GM21737 (cell line): Measurements from ENCODE around the gene PPP2R2D.
"Not testable (repeated sequence)": the region's sequence is repeated elsewhere in the genome, so short reads cannot be mapped to it uniquely, and the experiment has no call there.

Experiments
- ATAC-seq: cut with Tn5 transposase; IDR thresholded peaks from one replicate; pipeline ENCODE4 v1.9.1; 2021; ENCODE audit warnings: mild to moderate bottlenecking, moderate library complexity; ENCODE audit not compliant: unreplicated experiment

PPP2R2D gene

GRCh38 chr10:131973160-131973951 lies 72.5 kb downstream of the PPP2R2D start:
- no peak for ATAC-seq

- no peak for ATAC-seq
Measured at GRCh38 chr10:131974034-131974817, 73.4 kb downstream of the PPP2R2D start.

GRCh38 chr10:131975003-131975402 lies 74.2 kb downstream of the PPP2R2D start:
- no peak for ATAC-seq

- no peak for ATAC-seq
Measured at GRCh38 chr10:131975796-131976195, 75.0 kb downstream of the PPP2R2D start.

GRCh38 chr10:131977323-131978096 lies 76.7 kb downstream of the PPP2R2D start:
- no peak for ATAC-seq

- no peak for ATAC-seq
Measured at GRCh38 chr10:131978366-131978765, 77.6 kb downstream of the PPP2R2D start.

- no peak for ATAC-seq
Measured at GRCh38 chr10:131978851-131979250, 78.0 kb downstream of the PPP2R2D start.

- no peak for ATAC-seq
Measured at GRCh38 chr10:131979336-131979735, 78.5 kb downstream of the PPP2R2D start.

- no peak for ATAC-seq
Measured at GRCh38 chr10:131979821-131980270, 79.0 kb downstream of the PPP2R2D start.

- no peak for ATAC-seq
Measured at GRCh38 chr10:131980321-131980720, 79.5 kb downstream of the PPP2R2D start.

- no peak for ATAC-seq
Measured at GRCh38 chr10:131980761-131981428, 80.1 kb downstream of the PPP2R2D start.

GRCh38 chr10:131981429-131982184 lies 80.8 kb downstream of the PPP2R2D start, which contains the start of gene BNIP3:
BNIP3 (minus strand) TSS chr10:131981923; CDS start chr10:131981806, 117 bp downstream.
- peak; percentile 84 for ATAC-seq

GRCh38 chr10:131982185-131982756 lies 81.5 kb downstream of the PPP2R2D start:
- peak; percentile 27 for ATAC-seq

- no peak for ATAC-seq
Measured at GRCh38 chr10:131982796-131983195, 82.0 kb downstream of the PPP2R2D start.

GRCh38 chr10:131983780-131984179 lies 83.0 kb downstream of the PPP2R2D start:
- no peak for ATAC-seq

GRCh38 chr10:131986851-131987250 lies 86.0 kb downstream of the PPP2R2D start:
- not testable (repeated sequence) for ATAC-seq

- ATAC-seq, result not testable (repeated sequence)
Measured at GRCh38 chr10:131987301-131987700, 86.5 kb downstream of the PPP2R2D start.

GRCh38 chr10:131987786-131988185 lies 87.0 kb downstream of the PPP2R2D start:
- not testable (repeated sequence) for ATAC-seq

- ATAC-seq, result no peak
Measured at GRCh38 chr10:131991726-131992125, 90.9 kb downstream of the PPP2R2D start.
